Fibroblast of lung (primary cell): ENCODE measurements around the gene SPCS2.

Experiments
- EZH2 ChIP-seq: IDR thresholded peaks from 2 replicates; pipeline ENCODE4 v1.5.1; 2012; ENCODE audit warnings: low read length, control low read depth, mild to moderate bottlenecking; ENCODE audit errors: missing control alignments
- TF ChIP-seq, protein P1 (sequence below), 2 donors: IDR thresholded peaks in 1 of 2; conservative IDR thresholded peaks in 1 of 2; 1 replicate in 1 of 2; 2 replicates in 1 of 2; pipeline ENCODE4 v1.5.1; 2011 to 2012; ENCODE audit warnings: low read length in 2 of 2, control low read depth in 1 of 2, inconsistent platforms in 1 of 2, low read depth in 1 of 2, mild to moderate bottlenecking in 1 of 2

GRCh38 chr11:75013051-75013450, 64.0 kb downstream of the SPCS2 start:
- TF ChIP-seq, protein P1, sequence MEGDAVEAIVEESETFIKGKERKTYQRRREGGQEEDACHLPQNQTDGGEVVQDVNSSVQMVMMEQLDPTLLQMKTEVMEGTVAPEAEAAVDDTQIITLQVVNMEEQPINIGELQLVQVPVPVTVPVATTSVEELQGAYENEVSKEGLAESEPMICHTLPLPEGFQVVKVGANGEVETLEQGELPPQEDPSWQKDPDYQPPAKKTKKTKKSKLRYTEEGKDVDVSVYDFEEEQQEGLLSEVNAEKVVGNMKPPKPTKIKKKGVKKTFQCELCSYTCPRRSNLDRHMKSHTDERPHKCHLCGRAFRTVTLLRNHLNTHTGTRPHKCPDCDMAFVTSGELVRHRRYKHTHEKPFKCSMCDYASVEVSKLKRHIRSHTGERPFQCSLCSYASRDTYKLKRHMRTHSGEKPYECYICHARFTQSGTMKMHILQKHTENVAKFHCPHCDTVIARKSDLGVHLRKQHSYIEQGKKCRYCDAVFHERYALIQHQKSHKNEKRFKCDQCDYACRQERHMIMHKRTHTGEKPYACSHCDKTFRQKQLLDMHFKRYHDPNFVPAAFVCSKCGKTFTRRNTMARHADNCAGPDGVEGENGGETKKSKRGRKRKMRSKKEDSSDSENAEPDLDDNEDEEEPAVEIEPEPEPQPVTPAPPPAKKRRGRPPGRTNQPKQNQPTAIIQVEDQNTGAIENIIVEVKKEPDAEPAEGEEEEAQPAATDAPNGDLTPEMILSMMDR (conservative IDR thresholded peaks at IDR 0.05 in 1 of 2, IDR thresholded peaks at IDR 0.05 in 1 of 2; ENCODE audit: low read depth in 1 of 2, low read length in 2 of 2), result no peak
- no peak for TF ChIP-seq EZH2
